Tibial nerve (tissue), 4 donors: ENCODE measurements around the gene UGT1A3.

Experiments used
- CTCF ChIP-seq, 5 experiments: fragments of 200-600 bp in 3 of 5; fragments of 450-650 bp in 2 of 5; sonication (generic) in 3 of 5; IDR thresholded peaks; one replicate each; pipeline ENCODE4 v1.5.1; 2016 to 2019; ENCODE audit warnings: antibody characterized with exemption in 5 of 5, mild to moderate bottlenecking in 3 of 5, moderate library complexity in 2 of 5
- EP300 ChIP-seq, 2 donors: sonication (generic); formaldehyde crosslinking; IDR thresholded peaks; one replicate each; pipeline ENCODE4 v1.6.1; 2017; ENCODE audit warnings: antibody characterized with exemption in 2 of 2, mild to moderate bottlenecking in 1 of 2

GRCh38 chr2:233821196-233821595 is 92.4 kb downstream of the UGT1A3 start:
- TF ChIP-seq CTCF (IDR thresholded peaks at IDR 0.05) (no peak), EP300 (IDR thresholded peaks at IDR 0.05) (no peak)
